Measurements from ENCODE around the gene CBARP.

The CBARP gene, protein sequence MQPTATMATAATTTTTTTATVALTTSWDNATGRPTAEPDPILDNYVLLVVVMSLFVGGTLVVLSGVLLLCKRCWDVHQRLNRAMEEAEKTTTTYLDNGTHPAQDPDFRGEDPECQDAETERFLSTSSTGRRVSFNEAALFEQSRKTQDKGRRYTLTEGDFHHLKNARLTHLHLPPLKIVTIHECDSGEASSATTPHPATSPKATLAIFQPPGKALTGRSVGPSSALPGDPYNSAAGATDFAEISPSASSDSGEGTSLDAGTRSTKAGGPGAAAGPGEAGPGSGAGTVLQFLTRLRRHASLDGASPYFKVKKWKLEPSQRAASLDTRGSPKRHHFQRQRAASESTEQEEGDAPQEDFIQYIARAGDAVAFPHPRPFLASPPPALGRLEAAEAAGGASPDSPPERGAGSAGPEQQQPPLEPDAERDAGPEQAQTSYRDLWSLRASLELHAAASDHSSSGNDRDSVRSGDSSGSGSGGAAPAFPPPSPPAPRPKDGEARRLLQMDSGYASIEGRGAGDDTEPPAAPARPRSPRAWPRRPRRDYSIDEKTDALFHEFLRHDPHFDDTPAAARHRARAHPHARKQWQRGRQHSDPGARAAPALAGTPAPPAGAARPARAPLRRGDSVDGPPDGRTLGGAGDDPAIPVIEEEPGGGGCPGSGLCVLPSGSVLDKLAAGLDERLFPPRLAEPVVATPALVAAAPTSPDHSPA

DNA sequence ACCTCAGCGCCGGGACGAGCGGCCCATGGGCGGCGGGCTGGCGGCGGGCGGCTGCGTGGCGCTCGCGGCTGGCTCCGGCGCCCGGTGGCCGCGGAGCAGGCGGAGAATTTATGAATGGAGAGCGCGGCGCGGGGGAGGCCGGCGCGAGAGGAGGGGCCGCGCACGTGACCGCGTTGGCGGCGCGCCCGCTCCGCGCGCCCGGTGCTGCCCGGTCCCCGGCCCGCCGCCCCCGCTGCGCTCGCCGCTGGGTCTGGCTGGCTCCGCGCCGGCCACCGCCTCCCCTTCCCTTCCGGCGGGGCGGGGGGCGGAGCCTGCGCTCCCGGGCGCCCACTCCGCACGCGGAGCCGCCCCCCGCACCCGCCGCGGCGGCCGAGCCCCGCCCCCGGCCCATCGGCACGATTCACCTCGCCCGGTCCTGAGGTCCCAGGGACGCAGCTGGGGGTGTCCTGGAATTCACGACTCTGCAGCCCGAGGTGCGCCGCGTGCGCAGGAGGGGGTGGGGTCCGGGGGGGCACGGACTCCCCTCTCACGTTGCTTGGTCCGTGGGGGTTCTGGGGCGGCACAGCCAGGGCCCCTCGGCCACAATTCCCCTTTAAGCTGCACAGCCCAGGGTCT lies at the start of gene CBARP:
Gene CBARP, minus strand, starts transcription at position 252 of the 615 bp plus-strand sequence. CDS start 1,905 bp downstream, outside the sequence.
- DNase-seq (ENCODE audit: low read depth in 2 of 2, low spot score in 1 of 2) = no peak

DNA sequence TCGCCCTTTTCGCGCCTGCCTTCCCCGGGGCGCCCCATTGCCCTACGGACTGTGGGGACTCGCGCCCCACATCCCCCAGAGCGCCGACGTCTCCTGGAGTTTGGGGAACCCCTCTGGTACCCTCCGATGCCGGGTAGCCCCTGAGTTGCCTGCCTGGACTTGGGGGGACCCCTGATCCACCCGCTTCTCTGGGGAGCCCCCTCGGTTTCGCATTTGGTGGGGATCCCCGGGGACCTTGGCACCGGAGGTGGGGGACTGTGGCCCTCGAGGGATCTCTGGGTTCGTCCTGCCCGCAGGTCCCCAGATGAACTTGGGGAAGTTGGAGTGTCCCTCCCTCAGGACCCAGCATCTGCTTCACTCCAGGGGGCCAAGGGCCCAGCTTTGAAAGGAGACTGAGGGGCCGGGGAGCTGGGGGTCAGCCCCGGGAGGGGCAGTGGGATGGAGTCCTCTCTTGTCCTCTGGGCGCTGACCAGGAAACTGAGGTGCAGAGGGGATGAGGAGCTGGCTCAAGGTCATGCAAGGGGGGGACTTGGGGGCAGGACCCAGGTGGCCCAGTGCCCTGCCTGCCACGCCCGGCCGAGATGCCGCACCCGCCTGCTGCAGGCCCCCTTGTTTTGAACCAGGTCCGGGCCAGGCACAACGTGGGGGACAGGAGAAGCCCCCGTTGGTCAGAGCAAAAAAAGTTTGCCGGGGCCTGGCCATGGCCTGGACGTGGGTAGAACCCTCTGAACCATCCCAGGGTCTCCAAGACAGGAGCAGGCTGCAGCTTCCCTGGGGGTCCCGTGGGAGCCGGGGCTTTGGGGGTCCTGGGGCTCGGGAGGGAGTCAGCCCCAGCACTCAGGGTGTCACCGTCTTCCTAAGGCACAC lies 48.9 kb upstream of the CBARP start:
- no peak for DNase-seq (ENCODE audit: low read depth in 2 of 2, low spot score in 1 of 2)

DNA sequence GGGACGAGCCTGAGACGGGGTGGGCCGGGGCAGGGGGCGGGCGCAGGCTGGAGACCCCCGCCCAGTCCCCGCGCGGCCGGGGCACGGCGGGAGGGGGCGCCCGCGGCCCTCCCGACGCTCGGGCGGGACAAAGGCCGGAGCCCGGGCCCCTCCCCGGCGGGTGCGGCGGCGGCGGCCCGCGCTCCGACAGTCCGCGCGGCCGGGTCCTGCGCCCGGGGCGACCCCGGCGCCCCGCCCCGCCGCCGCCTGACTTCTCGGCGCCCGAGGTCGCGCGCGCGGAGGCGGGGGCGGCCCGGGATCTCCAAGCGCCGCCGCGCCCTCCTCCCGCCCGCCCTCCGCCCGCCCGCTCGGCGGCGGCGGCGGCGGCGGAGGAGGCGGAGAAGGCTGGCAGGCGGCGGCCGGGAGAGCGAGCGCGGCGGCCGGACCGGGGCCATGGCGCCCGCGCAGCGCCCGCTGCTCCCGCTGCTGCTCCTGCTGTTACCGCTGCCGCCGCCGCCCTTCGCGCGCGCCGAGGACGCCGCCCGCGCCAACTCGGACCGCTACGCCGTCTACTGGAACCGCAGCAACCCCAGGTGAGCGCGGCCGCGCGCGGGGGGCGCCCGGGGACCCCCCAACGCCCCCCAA lies 48.0 kb upstream of the CBARP start, which contains the start of gene EFNA2:
Gene EFNA2, plus strand, starts transcription at position 137 of the 624 bp plus-strand sequence. Its CDS starts 296 bp downstream, at position 433.
- no peak for DNase-seq (ENCODE audit: low read depth in 2 of 2, low spot score in 1 of 2)

GRCh38 chr19:1284979-1285736 lies 47.4 kb upstream of the CBARP start:
- no peak for DNase-seq (ENCODE audit: low read depth in 2 of 2, low spot score in 1 of 2)

DNA sequence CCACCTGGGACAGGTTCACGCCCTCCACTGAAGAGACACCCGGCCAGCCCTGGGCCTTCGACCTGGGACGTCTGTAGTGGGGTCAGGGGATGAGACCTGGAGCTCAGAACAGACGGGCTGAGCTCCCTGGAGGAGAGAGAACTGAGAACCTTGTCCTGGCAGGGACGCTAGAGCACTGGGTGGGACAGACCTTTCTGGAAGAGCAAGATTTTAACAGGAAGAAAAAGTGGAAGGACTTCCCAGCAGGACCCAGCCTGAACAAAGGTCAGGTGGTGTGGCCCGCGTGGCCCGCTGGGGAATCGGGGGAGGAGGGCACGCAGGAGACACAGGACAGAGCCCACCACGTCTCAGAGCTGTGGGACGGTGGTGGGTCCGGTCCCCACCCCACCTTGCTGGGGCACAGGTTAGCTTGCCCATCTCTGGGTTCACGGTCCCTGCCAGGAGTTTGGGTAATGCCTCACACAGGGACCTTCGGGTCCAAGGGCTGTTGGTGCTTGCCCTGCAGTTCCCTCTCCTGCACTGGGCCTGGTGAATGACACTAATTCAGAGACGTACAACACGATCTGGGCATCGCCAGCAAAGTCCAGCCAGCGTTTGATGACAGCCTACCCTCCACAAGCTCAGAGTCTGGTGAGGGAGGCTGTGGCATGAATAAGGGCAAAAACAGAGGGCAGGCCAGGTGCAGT lies 46.6 kb upstream of the CBARP start:
- no peak for DNase-seq (ENCODE audit: low read depth in 2 of 2, low spot score in 1 of 2)

DNA sequence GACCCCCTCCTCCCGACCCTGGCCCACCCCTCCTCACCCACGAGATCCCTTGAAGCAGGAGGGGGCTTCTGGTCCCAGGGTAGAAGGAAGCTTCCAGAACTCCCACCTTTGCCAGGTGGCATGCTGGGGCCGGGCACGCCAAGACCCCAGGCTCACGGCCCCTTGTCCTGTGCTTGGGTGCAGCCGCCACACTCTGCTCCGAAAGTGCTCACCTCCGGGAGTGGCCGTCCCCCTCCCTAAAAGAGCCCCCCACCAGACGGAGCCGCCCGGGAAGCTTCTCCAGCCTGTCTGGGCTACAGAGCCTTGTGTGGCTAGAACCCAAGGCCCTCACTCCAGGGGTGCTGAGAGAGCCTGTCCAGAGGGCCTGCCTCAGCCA lies 46.1 kb upstream of the CBARP start:
- DNase-seq (ENCODE audit: low read depth in 2 of 2, low spot score in 1 of 2) = no peak

- DNase-seq (ENCODE audit: low read depth in 2 of 2, low spot score in 1 of 2) = no peak
Observed at GRCh38 chr19:1283207-1283916, 45.6 kb upstream of the CBARP start.

GRCh38 chr19:1282588-1283206 lies 44.9 kb upstream of the CBARP start:
- DNase-seq (ENCODE audit: low read depth in 2 of 2, low spot score in 1 of 2) = no peak

DNA sequence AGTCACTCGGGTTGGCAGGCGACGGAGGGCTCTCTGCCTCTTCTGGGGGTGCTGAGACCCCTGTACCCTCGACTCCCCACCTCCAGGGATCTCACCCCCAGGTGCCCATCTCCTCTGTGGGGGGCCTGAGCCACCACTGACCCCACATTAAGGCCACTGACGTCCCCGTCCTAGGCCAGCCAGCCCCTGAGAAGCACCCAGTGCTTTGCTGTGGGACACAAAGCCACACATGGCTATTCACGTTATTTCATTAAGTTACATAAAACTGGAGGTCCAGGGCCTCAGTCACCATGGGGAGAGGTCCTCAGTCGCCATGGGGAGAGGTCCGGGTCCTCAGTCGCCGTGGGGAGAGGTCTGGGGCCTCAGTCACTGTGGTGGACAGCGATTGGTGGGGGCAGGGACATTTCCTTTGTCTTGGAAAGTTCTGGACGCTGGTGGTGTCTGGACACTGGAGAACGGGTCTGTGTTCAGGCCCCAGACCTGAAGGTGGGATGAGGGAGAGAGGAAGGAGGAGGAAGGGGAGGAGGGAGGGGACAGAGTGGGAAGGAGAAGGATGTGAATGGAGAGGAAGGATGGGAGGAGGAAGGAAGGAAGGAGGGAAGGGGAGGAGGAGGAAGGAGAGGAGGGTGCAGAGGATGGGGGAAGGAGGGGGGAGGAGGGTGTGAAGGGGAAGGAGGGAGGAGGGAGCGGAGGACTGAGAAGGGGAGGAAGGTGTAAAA lies 43.9 kb upstream of the CBARP start:
- DNase-seq (ENCODE audit: low read depth in 2 of 2, low spot score in 1 of 2) = no peak

DNA sequence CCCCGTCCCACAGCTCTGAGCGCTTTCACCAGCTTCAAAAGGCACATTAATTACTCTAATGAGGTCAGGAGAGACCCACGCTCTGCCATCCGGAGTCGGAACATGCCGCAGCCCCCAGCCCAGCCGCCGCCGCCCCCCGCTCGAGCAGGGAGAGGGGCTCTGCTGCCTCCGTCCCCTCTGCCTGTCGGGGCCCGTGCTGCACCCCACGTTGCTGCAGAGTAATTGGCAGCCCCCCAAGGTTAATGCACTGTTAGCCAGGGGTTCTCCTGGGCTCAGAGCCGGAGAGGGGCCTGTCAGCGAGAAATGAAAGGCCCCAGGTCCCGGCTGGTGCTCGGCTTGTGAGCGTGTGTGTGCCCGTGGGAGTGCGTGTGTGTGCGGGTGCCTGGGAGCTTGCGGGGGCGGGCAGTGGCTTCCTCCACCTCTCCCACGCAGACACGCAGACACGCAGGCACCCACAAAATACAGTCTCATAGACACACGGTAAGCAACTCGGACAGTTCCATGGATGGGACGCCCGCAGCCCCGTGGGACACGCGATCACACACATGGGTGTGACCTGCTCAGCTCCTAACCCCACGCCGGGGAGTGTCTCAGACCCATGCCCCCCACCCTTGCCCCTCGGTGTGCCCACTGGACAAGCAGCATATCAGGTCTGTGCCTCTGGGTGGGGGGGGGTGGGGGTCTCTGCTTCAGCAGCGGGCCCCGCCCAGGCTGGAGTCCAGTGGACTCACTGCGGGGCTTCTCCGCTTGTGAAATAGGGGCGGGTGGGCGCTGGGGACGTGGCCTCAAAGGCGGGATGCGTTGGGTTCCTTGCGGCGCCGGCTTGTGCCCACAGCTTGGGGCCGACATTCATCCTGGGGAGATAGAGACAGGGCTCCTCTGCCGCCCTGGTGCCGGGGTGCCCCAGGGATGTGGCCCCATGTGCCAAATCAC lies 43.1 kb upstream of the CBARP start:
- no peak for DNase-seq (ENCODE audit: low read depth in 2 of 2, low spot score in 1 of 2)

- peak in 1 of 2 donors; percentile 54 for DNase-seq (ENCODE audit: low read depth in 2 of 2, low spot score in 1 of 2)
Observed at GRCh38 chr19:1279782-1280341, 42.1 kb upstream of the CBARP start.

GRCh38 chr19:1278713-1279660 lies 41.2 kb upstream of the CBARP start:
- no peak for DNase-seq (ENCODE audit: low read depth in 2 of 2, low spot score in 1 of 2)

DNA sequence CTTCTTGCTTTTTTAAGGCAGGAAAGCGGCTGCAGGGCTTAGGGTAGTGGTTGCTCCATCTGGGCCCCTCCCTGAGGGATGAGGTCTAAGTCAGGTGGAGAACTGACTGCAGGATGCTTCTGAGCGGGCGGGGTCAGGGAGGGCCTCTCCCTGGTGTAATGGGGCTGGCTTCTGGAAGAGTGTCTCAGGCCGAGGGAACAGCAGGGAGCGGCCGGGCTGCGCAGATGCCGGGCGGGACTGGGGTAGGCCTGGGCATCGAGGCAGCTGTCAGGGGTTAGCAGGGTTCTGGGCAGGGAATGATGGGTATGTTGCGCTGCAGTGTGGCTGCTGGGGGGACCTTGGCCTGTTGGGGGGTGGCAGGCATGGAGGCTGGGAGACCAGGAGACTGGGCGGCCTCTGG lies 40.3 kb upstream of the CBARP start:
- DNase-seq (ENCODE audit: low read depth in 2 of 2, low spot score in 1 of 2) = no peak

DNA sequence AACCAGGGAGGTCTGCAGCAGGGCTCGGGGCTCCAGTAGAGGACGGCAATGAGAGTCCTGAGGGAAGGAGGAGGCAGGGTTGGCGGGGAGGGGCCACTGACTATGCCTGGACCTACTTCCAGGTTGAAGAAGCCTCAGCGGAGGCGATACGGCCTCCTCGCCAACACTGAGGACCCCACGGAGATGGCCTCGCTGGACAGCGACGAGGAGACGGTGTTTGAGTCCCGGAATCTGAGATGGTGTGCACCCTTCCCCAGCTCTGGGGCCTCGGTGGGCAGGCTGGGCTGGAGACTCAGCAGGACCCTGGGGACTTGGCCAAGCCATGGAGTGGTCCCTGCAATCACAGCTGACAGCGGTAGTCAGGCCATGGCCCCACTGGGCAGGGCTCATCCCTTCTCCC lies 39.3 kb upstream of the CBARP start:
- no peak for DNase-seq (ENCODE audit: low read depth in 2 of 2, low spot score in 1 of 2)

DNA sequence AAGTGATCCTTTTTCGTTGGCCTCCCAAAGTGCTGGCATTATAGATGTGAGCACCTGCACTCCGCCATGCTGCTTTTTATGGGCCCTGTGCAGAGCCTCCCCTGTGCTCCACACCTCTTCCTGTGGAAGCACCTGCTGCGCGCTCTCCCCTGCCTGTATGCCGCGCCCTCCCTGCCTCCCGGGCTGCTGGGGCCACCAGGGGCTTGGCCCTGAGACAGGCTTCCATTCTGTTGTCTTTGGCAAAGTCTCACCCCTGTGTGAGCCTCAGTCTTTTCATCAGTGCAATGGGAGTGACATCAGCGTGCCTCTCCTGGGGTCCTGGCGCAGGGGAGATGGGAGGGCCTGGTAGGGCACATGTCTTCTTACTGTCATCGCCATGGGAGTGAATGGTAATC lies 38.8 kb upstream of the CBARP start:
- no peak for DNase-seq (ENCODE audit: low read depth in 2 of 2, low spot score in 1 of 2)

Measured in stimulated activated CD8-positive, alpha-beta memory T cell treated with anti-CD3 and anti-CD28 coated beads, Interleukin-4, amount 100 ng/mL, for 4 hours (primary cell).